GM18951 (cell line): ENCODE measurements around the gene PRND.

Source experiments
- POLR2A ChIP-seq: IDR thresholded peaks from 4 replicates; pipeline ENCODE4 v1.6.1; 2011; ENCODE audit warnings: mild to moderate bottlenecking; ENCODE audit not compliant: insufficient read length, insufficient read depth; ENCODE audit errors: extremely low read depth
- in situ Hi-C: fragments of 300-500 bp; cut with MboI; formaldehyde crosslinking; loops from one replicate; pipeline ENCODE4 v1.12.0; 2022; ENCODE audit warnings: low sequenced_read_pairs, mixed read lengths, inconsistent platforms; ENCODE audit not compliant: unreplicated experiment

PRND gene, protein sequence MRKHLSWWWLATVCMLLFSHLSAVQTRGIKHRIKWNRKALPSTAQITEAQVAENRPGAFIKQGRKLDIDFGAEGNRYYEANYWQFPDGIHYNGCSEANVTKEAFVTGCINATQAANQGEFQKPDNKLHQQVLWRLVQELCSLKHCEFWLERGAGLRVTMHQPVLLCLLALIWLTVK

DNA sequence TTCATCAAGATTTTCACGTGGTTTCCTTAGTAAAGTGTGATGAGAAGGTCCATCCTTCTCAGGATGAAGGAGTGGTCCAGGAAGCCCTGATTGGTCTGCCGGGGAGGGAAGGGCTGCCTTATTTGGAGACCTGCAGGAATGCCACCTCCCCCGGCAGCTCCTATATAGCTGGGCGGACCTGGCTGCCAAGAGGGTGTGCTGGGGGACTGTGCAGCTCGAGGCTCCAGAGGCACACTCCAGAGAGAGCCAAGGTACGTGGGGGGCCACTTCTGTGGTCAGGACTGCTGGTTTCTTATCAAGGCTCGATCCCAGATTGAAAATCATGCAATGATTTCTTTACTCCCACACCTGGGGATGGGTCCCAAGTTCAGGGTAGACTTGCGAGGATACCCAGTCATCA lies at the start of gene PRND:
Gene PRND, plus strand, starts transcription at position 191 of the 400 bp plus-strand sequence. CDS start 2,643 bp downstream, outside the sequence.
- in situ Hi-C loops, result no loop called here
- no peak for TF ChIP-seq POLR2A

DNA sequence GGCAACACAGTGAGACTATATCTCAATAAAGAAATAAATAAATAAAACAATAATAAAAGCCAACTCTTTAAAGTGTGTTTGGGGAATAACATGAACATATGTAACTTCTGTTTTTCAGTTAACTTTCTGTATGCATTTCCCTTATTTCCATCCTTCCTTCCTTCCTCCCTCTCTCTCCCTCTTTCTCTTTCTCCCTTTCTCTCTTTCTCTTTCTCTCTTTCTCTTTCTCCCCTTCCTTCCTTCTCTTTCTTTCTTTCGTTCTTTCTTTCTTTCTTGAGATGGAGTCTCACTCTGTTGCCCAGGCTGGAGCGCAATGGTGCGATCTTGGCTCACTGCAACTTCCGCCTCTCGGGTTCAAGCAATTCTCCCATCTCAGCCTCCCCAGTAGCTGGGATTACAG lies 48.8 kb upstream of the PRND start:
- TF ChIP-seq POLR2A, result no peak
- in situ Hi-C loops, result no loop called here

DNA sequence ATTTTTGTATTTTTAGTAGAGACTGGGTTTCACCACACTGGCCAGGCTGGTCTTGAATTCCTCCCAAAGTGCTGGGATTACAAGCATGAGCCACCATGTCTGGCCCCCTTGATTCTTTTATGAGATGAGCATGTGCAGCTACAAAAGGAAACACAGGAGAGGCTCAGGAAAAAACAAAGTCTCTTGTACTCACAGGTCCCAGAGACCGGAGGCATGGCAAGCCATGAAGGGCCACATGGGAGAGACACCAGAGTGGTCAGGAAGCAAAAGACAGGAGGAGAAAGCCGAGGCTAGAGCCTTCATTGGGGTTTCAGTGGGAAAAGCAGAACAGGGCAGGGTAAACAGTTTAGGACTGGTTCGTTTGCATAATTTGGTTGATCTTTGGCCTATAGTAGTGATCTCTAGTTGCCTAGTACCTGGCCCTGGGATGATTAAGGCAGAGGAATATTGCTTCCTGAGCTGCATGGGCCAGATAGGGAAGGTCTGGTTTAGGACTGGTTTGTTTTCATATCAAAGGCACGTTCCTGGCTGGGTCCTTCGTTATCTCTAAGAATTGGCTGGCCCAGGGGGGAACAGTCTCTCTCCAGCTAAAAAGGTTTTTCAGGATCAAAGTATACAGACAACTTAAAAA lies 48.2 kb upstream of the PRND start:
- no peak for TF ChIP-seq POLR2A
- in situ Hi-C loops, result no loop called here

DNA sequence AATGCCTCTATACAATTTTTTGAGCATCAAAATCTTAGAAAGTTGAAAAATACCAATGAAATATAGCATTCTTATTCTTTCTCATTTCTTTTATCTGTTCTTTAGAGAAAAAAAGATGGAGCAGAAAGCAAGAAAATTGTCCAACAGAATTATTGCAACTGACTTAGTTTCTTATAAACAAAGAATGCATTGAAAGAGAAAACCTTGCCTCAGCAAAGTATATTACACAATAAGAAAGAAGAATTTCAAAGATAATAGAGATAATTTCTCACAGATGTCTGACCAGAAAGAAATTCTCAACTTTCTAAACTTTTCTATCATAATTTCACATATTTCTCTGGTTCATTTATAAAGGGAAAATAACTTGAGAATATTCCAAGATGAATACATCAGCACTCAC lies 47.0 kb upstream of the PRND start:
- no peak for TF ChIP-seq POLR2A
- in situ Hi-C loops, result no loop called here

DNA sequence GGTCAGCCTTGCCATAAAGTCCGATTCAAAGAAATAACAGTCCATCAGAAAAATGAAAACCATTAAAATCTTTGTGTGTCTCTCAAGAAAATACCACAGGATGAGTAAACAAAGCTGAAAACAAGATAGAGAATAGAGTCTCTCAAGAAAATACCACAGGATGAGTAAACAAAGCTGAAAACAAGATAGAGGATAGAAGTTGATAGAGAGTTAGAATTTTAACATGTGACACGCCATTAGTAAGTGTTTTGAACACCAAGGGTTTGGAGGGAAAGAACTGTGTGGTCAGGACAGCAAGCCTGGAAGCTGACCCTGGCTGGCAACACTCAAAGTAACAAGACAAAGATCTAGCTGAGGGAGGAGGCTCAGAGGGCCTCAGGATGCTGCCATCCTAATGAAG lies 43.9 kb upstream of the PRND start:
- in situ Hi-C loops, result no loop called here
- no peak for TF ChIP-seq POLR2A

DNA sequence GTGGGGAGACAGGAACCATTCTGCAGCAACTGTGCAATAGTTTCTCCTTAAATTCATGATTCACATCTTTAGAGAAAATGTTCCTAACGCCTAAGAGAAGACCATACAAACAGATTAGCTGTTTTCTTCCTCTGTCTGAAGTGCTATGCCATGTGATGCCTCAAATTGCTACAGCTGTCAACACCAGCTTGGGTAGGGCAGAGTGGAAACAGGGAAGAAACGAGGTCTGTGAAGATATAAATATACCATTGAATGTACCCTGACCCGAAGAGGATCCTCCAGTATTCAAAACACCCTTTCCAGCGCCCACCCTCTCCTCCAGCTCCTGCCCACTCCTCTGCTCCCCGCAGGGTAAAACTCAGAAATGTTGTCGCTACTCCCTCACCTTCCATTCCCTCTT lies 40.3 kb upstream of the PRND start:
- no peak for TF ChIP-seq POLR2A
- in situ Hi-C loops, result no loop called here

DNA sequence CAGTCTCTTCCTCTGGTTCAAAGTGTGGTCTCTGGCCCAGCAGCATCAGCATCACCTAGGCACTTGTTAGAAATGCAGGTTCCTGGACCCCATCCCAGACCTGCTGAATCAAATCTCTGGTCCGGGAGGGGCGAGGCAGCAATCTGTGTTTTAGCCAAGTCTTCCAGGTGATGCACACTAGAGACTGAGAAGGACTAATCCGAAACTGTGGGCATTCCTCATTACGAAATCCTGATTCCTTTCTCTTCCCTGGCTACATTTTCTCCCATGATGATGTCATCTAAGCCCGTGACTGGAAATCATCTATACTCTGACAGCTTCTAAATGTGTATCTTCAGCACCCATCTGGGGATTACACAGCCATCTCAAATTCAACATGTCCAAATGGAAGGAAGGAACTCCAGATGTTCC lies 39.7 kb upstream of the PRND start:
- in situ Hi-C loops, result no loop called here
- TF ChIP-seq POLR2A, result no peak

DNA sequence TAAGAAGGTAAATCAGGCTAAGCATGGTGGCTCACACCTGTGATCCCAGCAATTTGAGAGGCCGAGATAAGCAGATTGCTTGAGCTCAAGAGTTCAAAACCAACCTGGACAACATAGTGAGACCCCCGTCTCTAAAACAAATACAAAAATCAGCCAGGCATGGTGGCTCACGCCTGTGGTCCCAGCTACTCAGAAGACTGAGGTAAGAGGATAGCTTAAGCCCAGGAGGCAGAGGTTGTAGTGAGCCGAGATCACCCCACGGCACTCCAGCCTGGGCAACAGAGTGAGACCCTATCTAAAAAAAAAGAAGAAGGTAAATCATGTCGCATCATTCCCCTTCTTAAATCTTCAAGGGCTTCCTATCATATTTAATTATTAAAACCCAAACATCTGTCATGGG lies 39.0 kb upstream of the PRND start:
- TF ChIP-seq POLR2A, result no peak

DNA sequence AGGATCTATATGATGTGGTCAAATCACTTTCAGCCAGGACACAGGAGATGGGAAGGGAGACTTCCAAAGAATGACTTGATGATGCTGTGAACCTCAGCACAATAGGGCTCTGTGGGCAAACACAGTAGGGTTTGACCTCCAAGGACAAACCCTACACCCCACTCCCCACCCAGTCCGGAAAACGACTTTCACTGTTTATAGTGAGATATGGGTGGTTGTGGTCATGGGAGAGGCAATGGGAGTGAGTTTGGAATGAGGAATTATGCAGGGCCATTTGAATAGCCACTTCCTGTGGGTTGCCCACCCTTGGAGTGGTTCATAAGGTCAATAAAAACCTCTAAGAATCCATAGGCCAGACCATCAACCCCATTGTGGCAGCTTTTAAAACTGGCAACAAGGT lies 38.4 kb upstream of the PRND start:
- in situ Hi-C loops, result no loop called here
- TF ChIP-seq POLR2A, result no peak

More for the DNA sequence above, 39.0 kb upstream of the PRND start:
- in situ Hi-C loops, result no loop called here

DNA sequence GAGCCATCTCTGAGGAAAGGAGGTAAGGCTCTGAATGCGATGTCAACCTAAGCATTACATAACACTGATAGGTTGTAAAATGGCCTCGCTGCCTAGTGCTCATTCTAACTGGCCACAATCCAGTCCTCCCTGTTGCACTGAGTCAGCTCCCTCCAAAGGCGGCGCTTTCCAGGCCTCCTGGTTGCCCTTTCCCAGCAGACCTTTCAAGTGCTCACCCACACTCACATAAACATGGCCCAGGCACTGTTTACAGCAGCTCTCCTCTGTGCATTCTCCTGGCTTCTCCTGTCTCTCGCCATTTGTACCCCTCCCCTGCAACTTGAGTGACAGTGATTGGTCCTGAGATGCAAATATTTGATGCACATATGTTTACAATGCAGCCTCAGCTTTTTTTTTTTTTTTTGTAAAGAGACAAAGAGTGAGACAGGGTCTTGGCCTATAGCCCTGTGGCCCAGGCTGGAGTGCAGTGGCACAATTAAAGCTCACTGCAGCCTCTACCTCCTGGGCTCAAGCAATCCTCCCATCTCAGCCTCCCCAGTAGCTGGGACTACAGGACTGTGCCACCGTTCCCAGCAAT lies 36.8 kb upstream of the PRND start:
- in situ Hi-C loops, result no loop called here

DNA sequence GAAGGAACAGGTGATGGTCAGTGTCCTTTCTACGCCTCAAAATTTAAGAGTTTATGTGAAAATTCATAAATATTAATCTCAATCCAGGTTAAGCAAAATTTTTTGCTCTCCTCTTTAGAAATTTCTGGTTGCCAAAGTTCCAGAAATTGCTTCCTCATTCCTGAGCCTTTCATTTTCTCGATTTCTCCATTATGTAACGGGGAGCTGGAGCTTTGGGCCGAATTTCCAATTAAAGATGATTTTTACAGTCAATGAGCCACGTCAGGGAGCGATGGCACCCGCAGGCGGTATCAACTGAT lies 35.8 kb upstream of the PRND start:
- in situ Hi-C loops, result no loop called here
- no peak for TF ChIP-seq POLR2A

More for the DNA sequence above, 36.8 kb upstream of the PRND start:
- no peak for TF ChIP-seq POLR2A

DNA sequence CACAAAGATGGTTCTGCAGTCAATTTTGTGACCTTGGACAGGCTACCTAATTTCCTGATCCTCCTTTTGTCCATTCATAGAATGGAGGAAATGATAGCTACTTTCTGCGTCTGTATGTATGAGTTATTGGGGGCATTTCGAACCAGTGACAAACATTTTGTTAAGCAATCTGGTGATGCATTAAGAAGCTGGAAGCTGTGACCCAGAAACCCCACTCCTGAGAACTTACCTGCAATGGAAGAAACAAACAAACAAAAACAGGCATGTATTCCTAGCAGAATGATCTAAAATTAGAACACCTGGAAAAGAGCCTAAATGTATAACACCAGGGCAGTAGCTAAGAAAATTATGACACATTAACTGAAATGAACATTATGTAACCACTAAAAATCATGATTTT lies 33.4 kb upstream of the PRND start:
- no peak for TF ChIP-seq POLR2A
- in situ Hi-C loops, result no loop called here

DNA sequence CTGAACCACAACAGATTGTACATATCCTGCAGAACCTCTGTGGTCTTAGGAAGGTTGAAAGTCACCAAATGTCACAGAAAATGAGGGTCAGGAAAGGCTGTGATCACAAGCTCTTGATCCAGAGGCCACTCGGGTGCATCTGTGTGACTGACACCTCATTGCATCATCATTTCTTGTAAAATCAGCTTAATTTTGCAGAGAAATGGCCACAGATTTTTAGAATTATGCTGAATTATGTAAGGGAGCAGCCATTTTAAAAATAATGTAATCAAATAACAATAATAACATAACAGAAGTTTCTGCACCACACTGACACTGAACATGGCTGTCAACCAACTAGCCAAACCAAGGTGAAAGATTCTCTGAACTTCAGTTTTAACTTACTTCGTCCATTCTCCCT lies 32.5 kb upstream of the PRND start:
- in situ Hi-C loops, result no loop called here
- TF ChIP-seq POLR2A, result no peak

DNA sequence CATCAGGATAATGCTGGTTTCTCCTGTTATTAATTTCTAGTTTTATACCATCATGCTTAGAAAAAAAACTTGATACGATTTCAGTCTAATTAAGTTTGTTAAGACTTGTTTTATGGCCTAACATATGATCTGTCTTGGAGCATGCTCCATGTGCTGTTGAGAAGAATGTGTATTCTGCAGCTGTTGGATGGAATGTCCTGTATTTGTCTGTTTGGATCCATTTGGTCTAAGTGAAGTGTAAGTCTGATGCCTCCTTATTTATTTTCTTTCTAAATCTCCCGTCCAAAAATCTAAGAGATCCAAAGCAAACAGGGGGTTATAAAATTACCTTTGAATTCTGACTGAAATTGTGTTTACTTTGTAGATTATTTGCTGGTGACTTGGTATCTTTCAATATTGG lies 30.0 kb upstream of the PRND start:
- in situ Hi-C loops, result no loop called here
- TF ChIP-seq POLR2A, result no peak
